NCI-H187 treated with DMSO at 0.1 percent for 48 hours (cell line): Measurements from ENCODE around the gene OXT.
A peak's percentile ranks its signal among the peaks of the same experiment; 100 is the strongest.
"Not testable (repeated sequence)": the region's sequence is repeated elsewhere in the genome, so short reads cannot be mapped to it uniquely, and the experiment has no call there.

Experiments
- DNase-seq: peaks from one replicate; lab custom pipeline; 2025; lab: John Stamatoyannopoulos, UW

Gene OXT

DNA sequence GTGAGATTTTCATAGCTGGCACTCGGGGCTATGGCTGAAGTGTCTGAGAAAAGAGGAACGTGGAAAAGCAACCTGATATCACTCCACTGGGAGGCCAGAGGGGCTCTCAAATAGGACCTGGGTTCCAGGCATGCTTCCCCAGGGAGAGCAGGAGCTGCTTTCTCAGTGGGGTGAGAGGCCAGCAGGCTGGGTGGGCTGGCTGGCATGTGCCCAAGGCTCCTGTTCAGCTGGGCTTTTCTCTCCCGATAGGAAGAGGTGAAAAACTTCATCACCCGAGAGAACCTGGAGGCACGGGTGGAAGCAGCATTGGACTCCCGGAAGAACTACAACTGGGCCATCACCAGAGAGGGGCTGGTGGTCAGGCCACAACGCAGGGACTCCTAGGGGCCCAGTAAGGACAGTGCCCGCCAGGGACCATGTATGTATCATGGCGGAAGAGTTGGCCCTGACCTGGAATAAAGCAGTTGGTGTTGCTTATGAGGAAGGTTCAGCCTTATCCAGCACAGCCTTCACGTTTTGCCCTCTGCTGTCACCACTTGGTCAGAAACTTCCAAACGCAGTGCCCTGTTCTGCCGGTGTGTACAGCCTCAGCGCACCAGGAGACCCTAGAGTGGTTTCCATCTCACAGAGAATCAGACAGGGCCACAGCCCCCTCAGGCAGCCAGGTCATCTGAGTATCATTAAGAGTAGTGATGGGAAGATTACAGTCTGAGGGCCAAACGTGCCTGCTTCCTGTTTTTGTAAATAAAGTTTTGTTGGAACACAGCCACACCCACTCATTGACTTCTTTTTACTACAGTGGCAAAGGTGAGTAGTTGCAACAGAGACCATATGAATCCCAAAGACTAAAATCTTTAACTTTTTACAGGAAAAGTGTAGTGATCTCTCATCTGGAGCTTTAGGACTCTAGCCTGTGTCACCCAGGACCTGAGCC, 23.7 kb upstream of the OXT start:
- DNase-seq: no peak

DNA sequence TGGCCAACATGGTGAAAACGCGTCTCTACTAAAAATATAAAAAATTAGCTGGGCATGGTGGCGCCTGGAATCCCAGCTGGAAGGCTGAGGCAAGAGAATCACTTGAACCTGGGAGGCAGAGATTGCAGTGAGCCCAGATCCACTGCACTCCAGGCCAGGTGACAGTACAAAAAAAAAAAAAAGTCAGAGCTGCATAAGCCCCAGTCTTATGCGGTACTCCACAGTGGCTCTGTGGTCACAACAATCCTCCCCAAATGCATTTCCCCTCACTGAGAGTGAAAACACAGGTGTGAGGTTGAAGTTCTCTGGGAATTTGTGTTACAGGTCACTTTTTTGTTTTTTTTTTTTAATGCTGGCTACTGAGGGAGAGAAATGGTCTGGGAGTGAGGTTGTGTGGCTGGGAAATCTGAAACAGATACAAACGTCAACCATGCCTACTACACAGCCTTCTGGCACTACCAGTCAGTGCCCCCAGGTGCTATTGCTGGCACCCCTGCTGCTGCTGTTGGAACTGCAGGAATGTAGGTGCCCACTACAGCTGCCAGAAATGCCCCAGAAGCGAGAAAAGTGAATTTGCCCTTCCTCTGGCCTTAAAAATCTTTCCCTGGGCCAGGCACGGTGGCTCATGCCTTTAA, 19.9 kb upstream of the OXT start:
- no peak for DNase-seq

DNA sequence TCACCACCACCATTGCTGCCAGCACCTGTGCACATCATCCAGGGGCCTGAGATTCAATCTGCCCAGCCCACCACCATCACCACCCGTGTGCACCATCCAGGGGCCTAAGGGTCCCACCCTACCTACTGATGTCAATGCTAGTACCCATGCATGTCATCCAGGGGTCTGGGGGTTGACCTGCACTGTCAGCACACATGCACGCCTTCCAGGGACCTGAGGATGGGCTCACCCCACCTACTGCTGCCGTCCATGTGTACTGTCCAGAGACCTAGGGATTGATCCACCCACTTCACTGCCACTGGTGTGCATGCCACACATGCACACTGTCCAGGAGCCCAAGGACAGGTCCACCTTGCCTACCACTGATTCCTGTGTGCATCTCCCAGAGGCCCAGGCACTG, 11.9 kb upstream of the OXT start:
- DNase-seq: no peak

DNA sequence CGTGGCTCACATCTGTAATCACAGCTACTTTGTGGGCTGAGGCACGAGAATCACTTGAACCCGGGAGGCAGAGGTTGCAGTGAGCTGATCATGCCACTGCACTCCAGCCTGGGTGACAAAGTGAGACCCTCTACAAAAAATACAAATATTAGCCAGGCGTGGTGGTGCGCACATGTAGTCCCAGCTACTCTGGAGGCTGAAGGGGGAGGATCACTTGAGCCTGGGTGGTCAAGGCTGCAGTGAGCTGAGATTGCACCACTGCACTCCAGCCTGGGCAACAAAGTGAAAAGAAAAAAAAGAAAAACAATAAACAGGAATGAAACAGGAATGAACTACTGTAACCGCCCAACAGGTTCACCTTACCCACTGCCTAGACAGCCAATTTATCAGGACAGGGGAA, 7.3 kb upstream of the OXT start:
- not testable (repeated sequence) for DNase-seq

DNA sequence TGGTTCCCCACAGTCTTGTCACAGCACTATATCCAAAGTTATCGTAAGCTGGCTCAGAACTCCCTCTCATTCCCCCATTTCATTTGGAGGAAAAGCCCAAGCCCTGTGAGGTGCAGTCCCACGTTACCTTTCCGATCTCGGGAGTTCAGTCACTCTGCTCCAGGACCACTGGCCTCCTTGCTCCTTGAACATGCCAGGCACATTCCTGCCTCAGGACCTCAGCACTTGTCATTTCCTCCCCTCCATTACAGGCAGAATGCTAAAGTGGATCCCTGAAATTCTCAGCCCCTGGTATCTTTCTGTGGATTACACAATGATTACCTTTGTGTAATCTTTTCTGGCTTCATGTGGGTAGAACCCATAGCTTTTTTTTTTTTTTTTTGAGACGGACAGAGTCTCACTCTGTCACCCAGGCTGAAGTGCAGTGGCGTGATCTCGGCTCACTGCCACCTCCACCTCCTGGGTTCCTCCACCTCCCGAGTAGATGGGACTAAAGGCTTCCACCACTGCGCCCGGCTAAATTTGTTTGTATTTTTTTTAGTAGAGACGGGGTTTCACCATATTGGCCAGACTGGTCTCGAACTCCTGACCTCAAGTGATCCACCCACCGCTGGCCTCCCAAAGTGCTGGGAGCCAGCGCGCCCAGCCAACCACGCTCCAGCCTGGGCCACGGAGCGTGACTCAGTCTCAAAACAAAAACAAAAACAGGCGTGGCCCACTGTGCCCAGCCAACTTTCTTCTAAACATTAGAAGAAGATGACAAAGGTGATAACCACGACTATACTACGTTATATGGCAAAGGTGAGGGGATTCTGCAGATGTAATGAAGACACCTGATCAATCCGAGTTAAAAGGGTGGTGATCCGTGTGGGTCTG, 4.0 kb upstream of the OXT start:
- no peak for DNase-seq

DNA sequence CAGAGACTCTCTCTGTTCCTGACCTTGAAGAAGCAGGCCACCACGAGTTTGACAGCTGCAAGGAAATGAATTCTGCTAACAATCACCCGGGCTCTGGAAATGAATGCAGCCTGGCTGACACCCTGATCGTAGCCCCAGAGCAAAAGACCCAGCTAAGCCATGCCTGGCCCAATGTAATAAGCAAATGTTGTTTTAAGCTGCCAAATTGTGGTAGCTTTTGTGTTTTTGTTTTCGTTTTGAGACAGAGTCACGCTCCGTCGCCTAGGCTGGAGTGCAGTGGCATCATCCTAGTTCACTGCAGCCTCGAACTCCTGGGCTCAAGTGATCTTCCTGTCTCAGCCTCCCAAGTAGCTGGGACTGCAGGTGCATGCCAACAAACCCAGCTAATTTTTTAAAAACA, 3.3 kb upstream of the OXT start:
- DNase-seq: no peak

DNA sequence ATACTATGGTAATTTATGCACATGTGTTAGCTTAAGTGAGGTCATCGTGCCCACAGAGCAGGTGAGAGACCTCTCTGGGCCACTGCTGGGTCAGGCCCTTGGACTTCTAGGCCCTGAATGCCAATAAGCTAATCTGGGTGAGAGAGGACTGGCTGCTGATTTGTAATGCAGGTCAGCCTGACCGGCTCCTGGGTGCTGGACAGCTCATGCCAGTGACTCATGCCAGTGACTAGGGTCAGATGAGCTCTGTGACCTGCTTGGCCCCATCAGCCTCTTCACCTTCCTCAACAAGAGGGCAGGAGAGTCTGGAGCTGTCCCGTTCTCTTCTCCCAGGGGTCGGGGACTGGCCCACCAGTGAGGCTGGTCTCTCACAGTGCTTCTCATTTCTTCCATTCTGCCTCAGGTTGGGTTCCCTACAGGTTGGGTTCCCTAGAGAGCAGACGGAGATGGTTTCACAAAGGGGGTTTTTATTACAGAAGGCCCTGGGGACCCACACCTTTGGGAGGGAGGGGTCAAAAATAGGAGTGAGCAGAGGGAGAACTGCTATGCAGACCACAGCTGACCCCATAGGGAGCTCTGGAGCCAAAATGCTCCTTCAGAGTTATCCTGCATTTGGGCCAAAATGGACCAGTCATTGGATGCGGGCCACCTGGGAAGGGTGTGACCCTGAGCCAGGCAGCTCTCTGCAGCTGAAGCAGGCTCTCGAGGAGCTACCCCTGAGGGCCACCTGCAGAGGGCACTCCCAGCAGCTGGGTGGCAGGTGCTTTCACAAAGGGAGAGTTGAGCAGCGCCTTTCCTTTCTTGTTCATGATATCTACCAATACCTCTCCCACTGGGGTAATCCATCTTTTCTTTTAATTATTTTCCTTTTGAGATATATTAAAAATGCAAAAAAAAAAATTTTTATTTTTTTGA, 2.2 kb upstream of the OXT start:
- no peak for DNase-seq

DNA sequence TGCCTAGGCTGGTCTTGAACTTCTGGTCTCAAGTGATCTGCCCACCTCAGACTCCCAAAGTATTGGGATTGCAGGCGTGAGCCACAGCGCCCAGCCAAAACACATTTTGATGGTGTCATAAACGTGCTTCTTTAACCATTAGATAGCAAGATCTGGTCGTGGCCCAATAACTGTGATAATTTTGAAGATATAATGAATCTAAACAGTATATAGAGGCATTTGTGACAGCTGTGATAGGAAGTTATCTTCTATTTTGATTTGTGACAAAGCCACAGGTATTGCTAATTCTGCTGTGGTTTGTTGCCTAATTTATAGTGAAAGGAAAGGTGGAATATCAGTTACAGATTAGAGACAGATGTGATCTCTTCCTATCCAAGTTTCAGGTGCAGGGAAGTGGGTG, 695 bp upstream of the OXT start:
- DNase-seq: no peak

DNA sequence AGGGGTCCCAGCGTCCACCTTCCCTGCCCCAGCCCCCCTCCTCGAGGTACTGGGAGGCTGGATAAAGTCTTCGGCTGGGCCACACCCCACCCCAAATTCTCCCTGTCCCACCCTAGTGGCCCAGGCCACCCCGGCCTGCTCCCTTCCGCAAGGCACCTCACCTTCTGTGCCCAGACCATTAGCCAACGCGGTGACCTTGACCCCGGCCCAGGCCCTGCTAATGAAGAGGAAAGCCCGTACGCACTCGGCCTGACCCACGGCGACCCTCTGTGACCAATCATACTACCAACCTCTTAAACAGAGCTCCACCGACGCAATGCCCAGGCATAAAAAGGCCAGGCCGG, 182 bp upstream of the OXT start:
- no peak for DNase-seq

DNA sequence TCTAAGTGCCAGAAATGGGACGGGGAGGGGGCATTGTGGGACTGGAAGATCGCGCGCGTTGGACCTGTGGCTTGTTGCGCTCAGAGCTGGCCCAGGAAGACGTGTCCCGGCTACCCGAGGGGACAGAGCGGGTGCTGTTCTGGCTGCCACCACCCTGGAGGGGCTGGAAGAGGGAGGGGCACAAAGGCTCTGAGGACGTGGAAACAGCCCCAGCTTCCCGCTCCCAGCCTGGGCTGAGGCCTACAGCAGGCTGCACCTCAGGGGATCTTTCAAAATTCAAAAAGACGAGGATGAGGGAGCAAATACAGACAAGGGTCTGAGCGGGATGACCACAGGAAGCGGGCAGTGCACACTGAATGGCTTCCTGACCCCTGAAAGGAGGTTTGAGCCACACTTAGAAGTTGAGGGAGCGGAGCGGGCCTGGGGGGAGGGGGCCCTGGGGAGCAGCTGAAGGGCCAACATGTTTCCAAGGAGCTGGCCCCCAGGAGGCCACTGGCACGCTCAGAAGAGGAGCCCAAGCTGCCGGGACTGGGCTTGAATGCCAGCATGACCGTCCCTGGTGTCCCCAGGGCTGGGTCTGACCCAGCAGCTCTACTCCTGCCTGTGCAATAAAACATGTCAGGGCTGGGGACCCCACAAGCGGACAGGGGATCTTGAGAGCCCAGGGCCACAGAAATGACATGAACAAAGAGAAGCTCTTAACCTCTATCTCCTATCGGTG, 1.3 kb downstream of the OXT start:
- DNase-seq: no peak

DNA sequence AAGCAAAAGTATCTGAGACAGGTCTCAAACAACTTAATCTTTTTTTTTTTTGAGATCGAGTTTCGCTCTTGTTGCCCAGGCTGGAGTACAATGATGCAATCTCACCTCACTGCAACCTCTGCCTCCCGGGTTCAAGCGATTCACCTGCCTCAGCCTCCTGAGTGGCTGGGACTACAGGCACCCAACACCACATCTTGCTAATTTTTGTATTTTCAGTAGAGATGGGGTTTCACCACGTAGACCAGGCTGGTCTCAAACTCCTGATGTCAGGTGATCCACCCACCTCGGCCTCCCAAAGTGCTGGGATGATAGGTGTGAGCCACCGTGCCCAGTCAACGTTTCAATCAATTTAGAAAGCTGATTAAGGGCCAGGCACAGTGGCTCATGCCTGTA, 1.8 kb downstream of the OXT start:
- not testable (repeated sequence) for DNase-seq

DNA sequence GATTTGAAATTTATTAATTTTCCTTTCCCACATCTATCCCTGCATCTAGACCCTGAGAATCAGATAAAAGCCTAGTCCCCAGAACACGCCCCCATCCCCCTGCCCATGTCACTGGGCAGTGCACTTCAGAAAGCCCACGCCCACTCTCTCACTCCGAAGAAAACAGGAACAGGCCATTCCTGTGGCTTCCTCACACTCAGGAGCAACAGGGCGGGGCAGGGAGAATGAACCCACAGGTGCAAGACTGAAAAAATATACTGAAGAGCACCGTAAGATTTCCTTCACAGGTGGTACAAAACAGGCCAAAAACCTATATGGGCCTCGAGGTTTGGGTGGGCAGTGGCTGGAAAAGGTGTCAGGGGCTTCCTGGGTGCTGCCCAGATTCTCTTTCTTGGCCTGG, 3.4 kb downstream of the OXT start:
- DNase-seq: peak; percentile 40

DNA sequence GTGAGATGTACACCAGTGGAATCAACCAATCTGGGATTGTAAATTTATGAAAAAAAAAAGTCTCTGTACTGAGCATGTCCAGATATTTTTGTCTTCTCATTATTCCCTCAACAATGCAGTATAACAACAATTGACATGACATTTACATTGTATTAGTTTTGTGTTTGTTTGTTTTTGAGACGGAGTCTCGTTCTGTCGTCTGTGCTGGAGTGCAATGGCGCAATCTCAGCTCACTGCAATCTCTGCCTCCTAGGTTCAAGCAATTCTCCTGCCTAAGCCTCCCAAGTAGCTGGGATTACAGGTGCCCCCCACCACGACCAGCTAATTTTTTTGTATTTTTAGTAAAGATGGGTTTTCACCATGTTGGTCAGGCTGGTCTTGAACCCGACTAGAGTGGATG, 3.9 kb downstream of the OXT start:
- DNase-seq: not testable (repeated sequence)

DNA sequence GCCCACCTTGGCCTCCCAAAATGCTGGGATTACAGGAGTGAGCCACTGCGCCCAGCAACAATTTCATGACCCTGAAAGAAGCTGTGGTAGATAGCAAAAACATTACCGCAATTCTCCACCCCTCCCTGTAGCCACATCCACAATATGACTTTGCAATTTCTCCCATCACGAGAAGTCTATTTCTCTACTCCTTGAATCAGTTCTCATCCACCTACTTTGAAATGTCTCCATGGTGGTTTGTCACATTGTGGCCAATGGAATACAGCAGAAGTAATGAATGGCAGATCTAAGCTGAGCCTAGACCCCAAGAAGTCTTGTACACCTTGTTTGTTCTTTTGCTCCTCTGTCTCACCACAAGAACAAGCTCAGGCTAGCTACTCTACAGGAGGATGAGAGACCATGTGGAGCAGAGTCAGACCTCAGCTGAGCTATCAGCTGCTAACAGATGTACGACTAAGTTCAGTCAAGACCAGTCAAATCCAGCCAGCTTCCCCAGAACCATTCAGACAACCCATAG, 6.3 kb downstream of the OXT start:
- DNase-seq: no peak

DNA sequence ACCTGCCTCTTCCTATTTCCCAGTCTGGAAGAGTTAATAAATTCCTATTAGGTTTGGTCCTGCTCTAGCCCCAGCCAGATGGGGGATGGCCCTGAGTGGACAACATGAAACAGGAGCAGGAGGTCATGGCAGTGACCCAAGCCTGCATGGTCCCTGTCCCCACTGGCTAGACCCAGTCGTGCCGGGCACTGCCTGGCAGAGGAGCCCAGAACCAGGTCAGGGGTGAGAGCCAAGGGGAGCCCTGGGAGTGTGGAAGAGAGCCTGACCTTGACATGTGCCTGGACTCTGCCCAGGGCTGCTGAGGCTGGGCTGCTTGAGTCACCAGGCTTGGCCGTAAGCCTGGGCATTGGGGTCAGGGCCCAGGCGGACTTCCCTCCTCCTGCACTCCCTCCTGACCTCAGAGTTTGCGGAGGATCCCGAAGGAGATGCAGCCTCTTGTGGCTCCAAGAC, 9.5 kb downstream of the OXT start:
- no peak for DNase-seq

DNA sequence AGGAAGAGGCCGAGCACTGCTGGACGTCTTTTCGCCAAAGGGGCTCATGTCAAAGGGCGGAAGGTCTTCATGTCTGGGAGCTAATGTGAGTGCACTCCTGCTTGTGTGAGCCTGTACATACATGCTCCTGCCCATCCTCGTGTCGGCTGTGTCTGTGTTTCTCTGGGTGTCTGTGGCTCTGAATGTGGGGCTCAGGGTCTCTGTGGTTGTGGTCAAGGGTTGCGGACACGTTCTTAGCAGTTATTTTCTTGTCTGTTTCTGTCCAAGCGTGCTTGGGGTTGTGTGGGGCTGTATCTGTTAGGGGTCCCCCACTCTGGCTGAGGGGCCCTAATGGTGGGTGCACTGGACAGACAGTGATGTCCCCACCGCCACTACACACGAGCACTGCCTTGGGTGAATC, 10.2 kb downstream of the OXT start:
- DNase-seq: no peak

DNA sequence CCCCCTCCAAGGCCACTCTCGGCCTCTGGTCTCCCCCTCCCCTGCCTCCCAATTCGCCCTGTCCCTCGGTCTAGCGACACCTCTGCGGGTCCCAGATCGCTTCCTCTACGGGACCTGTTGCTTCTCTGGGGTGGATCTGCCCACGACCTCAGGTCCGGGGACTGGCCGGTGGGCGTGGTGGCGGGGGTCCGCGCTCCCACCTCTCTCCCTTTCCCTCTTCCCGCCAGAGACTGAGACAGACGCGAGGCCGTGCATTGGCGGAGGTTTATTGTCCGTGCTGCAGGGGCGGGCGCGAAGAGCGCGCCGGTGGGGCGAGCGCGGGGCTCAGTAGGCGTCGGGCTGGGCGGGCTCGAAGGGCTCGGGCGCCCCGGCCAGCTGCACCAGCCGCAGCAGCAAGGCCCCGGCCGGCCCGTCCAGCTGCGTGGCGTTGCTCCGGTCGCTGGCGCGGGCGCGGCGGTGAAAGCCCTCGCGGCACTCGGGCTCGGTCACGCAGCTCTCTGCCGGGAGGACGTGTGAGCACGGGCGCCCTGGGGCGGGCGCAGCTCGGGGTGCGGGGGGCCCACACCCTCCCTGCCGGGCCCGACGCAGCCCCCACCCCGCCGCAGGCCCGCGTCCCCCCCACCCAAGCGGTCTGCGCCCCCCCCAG, 11.0 kb downstream of the OXT start:
- DNase-seq: no peak

DNA sequence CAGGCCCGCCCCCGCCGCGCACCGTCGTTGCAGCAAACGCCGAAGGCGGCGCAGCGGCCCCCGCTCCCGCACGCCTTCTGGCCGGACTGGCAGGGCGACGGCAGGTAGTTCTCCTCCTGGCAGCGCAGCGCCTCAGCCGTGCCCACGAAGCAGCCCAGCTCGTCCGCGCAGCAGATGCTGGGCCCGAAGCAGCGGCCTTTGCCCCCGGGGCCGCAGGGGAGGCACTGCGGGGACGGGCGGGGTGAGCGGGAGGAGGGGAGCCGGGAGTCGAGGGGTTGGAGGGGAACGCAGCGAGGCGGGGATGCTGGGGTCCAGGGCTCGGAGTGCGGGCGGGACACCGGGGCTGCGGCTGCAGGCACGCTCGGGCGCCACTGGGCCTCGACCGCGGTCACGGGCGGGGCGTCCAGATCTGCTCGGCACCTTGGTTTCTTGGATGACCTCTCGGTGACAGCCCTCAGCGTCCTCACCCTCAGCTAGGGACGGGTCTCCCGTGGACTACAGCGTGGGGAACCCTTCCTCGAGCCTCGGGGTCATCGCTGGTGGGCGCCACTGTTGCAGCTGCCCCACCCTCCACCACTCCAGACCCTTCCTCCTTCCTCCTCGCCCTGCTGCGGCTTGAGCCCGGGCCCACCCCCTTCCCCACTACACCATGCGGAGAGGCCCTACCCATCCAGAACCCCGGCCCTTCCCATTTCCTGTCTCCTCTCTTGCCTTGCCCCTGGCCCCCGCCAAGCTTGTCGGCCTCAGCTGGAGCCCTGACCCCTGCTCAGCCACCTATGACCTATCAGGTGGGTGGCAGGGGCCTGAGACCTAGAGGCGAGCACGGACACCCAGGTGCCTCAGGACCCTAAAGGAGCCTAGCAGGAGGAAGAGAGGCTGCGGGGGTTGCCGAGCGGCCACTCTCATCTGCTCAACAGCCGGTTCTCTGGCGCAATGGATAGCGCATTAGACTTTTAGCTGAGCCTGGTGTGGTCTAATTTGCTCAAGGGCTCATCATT, 11.8 kb downstream of the OXT start:
- DNase-seq: no peak
